ENCODE measurements around the gene ZNF592. TPM values are rescaled to one million over a fixed set of nuclear protein-coding genes. Genes with fewer than 3 reads are reported as not detected.

ZNF592 gene
- total and polyA plus RNA-seq, 12 donors = 8.2 to 26.9 (median 20.5) TPM

DNA sequence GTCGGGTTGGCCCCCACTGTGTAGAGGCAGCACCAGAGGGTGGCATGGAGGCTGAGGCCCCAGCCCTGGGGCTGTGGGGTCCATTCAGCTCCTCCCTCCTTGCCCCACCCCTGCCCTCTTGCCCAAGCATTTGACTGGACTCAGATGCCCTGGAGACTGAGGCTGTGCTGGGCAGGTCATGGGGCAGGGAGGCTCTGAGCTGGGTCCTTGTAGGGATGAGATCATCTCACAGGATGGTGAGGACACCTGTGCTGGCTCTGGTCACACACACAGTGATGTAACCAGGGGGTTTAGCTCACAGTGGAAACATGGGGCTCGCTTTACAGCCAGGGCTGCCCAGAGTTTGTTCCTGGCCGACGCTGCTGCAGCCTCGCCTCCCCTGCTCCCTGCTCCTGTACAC lies 86.6 kb downstream of the ZNF592 start:
- DNase-seq (no peak), ATAC-seq (peak in 5 of 8 donors; percentile 4 to 25 (median 8))
- H3K9me3 ChIP-seq = no peaks in the 10 kb centered on the region
- TF ChIP-seq, protein P1, sequence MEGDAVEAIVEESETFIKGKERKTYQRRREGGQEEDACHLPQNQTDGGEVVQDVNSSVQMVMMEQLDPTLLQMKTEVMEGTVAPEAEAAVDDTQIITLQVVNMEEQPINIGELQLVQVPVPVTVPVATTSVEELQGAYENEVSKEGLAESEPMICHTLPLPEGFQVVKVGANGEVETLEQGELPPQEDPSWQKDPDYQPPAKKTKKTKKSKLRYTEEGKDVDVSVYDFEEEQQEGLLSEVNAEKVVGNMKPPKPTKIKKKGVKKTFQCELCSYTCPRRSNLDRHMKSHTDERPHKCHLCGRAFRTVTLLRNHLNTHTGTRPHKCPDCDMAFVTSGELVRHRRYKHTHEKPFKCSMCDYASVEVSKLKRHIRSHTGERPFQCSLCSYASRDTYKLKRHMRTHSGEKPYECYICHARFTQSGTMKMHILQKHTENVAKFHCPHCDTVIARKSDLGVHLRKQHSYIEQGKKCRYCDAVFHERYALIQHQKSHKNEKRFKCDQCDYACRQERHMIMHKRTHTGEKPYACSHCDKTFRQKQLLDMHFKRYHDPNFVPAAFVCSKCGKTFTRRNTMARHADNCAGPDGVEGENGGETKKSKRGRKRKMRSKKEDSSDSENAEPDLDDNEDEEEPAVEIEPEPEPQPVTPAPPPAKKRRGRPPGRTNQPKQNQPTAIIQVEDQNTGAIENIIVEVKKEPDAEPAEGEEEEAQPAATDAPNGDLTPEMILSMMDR (IDR thresholded peaks at IDR 0.05) = no peak
- H3K27me3 ChIP-seq = no peaks in the 10 kb centered on the region
- intact Hi-C loops (cut with DNase I) = loop anchor here in 1 of 10 donors (5.0 kb wide), 1 partner anchor 82 kb away; no protein-coding TSS in a partner anchor
- no peak overlapping the region for H3K4me3 ChIP-seq
- H3K36me3 ChIP-seq = peaks cover 0 to 57% (median 6%) of the 10 kb centered on the region in 9 donors
- 66 to 70% methylated on average over 5 of the region's 5 CpGs for WGBS, 2 donors
- H3K27ac ChIP-seq = peak overlapping the region; percentile 69 to 99 (median 94)
- peaks cover 27 to 100% (median 86%) of the 10 kb centered on the region in 9 donors for H3K4me1 ChIP-seq

GRCh38 chr15:84835661-84836337 lies 87.4 kb downstream of the ZNF592 start:
- peaks cover 0 to 58% (median 11%) of the 10 kb centered on the region in 9 donors for H3K36me3 ChIP-seq
- intact Hi-C loops (cut with DNase I) = no loop called here
- WGBS, 2 donors = 46 to 56% methylated on average over 5 of the region's 5 CpGs
- H3K27ac ChIP-seq = peak overlapping the region; percentile 69 to 99 (median 96)
- no peak overlapping the region for H3K4me3 ChIP-seq
- H3K4me1 ChIP-seq = peaks cover 33 to 100% (median 86%) of the 10 kb centered on the region in 9 donors
- ATAC-seq (peak in 7 of 8 donors; percentile 3 to 67 (median 58)), DNase-seq (no peak)
- no peaks in the 10 kb centered on the region for H3K9me3 ChIP-seq
- TF ChIP-seq, protein P1 (IDR thresholded peaks at IDR 0.05) = no peak
- no peaks in the 10 kb centered on the region for H3K27me3 ChIP-seq

- DNase-seq (no peak), ATAC-seq (no peak)
- intact Hi-C loops (cut with DNase I) = no loop called here
- Histone ChIP-seq H3K4me3 (no peak overlapping the region), H3K9me3 (no peaks in the 10 kb centered on the region), H3K4me1 (peaks cover 35 to 99% (median 86%) of the 10 kb centered on the region in 9 donors), H3K27me3 (no peaks in the 10 kb centered on the region), H3K36me3 (peaks cover 0 to 52% (median 11%) of the 10 kb centered on the region in 9 donors), H3K27ac (peak overlapping the region; percentile 65 to 99 (median 96))
- TF ChIP-seq, protein P1 (IDR thresholded peaks at IDR 0.05) = no peak
- 75 to 83% methylated on average over 1 of the region's 1 CpG for WGBS, 2 donors
Observed at GRCh38 chr15:84836844-84837243, 88.5 kb downstream of the ZNF592 start.

DNA sequence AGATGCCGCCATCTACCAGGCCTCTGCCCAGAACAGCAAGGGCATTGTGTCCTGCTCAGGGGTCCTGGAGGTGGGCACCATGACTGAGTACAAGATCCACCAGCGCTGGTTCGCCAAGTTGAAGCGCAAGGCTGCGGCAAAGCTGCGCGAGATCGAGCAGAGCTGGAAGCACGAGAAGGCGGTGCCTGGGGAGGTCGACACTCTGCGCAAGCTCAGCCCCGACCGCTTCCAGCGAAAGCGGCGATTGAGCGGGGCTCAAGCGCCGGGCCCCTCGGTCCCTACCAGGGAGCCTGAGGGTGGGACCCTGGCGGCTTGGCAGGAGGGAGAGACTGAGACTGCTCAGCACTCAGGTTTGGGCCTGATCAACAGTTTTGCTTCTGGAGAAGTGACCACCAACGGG lies 91.3 kb downstream of the ZNF592 start:
- TF ChIP-seq, protein P1 (IDR thresholded peaks at IDR 0.05) = no peak
- Histone ChIP-seq H3K36me3 (peaks cover 0 to 47% (median 11%) of the 10 kb centered on the region in 9 donors), H3K4me1 (peaks cover 22 to 85% (median 64%) of the 10 kb centered on the region in 9 donors), H3K27me3 (no peaks in the 10 kb centered on the region), H3K4me3 (no peak overlapping the region), H3K9me3 (no peaks in the 10 kb centered on the region), H3K27ac (peak overlapping the region; percentile 84 to 99 (median 96))
- DNase-seq = no peak
- intact Hi-C loops (cut with DNase I) = loop anchor here in 1 of 10 donors (5.0 kb wide), 1 partner anchor 88 kb away; no protein-coding TSS in a partner anchor
- 95% methylated on average over 23 of the region's 23 CpGs for WGBS, 2 donors
- peak in 1 of 8 donors; percentile 8 for ATAC-seq

Measured in heart right ventricle (tissue), 16 donors.